Activated CD4-positive, alpha-beta T cell treated with anti-CD3 and anti-CD28 coated beads for 48 hours (primary cell): ENCODE measurements around the gene CERS6.
"Not testable (repeated sequence)": the region's sequence is repeated elsewhere in the genome, so short reads cannot be mapped to it uniquely, and the experiment has no call there.

Experiments
- DNase-seq: peaks from one replicate; pipeline ENCODE4 v3.0.0-alpha.2; 2020

CERS6 gene

GRCh38 chr2:168649562-168649961 lies 193.5 kb downstream of the CERS6 start:
- no peak for DNase-seq

- DNase-seq: no peak
These were observed 194.1 kb downstream of the CERS6 start for GRCh38 chr2:168650139-168650538.

- no peak for DNase-seq
These were observed 194.7 kb downstream of the CERS6 start for GRCh38 chr2:168650781-168651180.

DNA sequence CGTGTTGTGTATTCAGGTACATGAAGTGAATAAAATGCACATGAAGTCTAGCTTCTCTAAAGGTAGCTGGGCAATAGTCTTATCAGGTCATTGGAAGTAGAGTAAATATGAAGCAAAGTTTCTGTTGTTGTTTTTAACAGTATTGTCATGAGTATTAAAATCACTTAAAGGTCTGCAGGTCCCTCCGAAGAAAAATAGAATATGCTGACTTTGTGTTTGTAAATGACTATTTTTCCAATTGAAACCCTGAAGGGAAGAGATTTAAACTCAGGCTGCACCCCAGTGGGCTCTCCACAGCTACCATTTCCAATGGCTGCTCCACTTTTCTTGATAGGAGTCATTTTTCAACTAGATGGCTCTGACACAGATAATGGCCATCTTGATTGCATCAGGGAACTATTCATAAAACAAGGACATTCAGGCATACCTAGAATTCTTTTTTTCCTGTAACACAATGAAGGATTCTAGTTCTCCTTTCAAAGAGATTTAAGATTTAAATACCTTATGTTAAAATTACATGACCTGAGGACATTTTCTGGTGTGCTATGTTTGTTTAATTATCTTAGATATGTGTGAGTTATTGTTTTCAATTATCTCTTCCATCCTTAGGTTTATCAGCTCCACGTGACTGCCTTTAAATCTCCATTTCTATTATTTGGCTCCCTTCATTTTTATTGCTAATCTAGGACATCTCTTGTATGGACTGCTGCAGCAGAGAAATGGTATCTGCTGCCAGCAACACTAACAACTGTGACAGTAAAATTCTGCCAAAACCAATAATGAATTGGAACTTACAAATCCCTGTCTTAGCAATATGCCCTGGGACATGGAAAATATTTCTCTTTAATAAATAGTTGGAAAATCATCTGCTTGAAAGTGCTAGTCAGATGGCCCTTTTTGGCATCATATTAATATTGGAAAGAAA lies 197.2 kb downstream of the CERS6 start:
- DNase-seq: no peak

- no peak for DNase-seq
These were observed 198.6 kb downstream of the CERS6 start for GRCh38 chr2:168654705-168655104.

DNA sequence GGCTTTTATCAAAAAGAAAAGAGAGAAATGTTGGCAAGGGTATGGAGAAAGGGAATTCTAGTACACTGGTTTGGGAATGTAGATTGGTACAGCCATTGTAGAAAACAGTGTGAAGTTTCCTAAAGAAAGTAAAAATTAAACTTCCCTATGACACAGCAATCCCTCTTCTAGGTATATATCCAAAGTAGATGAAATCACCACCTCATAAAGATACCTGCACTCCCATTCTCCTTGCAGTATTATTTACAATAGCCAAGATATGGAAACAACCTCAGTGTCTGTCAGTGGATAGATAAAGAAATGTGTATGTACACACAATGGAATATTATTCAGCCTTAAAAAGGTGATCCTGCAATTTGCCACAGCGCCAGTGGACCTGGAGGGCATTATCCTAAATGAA lies 199.1 kb downstream of the CERS6 start:
- DNase-seq: no peak

DNA sequence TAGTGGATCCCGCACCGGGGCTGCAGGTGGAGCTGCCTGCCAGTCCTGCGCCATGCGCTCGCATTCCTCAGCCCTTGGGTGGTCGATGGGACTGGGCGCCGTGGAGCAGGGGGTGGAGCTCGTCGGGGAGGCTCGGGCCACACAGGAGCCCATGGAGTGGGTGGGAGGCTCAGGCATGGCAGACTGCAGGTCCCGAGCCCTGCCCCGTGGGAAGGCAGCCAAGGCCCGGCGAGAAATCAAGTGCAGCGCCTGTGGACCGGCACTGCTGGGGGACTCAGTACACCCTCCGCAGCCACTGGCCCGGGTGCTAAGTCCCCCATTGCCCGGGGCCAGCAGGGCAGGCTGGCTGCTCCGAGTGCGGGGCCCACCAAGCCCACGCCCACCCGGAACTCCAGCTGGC lies 201.3 kb downstream of the CERS6 start:
- not testable (repeated sequence) for DNase-seq

DNA sequence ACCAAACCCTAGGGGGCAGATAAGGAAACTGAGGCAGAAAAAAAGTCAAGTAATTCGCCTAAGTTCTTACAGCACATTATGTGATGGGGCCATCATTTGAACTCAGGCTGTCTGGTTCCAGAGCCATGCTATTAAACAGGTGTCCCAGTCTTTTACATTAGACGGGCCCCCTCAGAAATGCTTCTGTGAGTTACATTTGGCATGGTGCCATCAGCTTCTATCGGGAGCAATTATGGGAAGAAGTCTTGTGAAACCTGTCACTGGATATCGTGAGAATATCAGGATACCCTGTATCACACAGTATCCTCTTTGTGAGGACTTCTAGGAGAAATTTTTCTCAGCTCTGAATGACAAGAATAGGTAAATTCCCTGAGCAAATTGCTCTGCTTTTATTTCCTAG lies 202.6 kb downstream of the CERS6 start:
- DNase-seq: no peak

GRCh38 chr2:168660870-168661862 lies 205.1 kb downstream of the CERS6 start:
- no peak for DNase-seq

DNA sequence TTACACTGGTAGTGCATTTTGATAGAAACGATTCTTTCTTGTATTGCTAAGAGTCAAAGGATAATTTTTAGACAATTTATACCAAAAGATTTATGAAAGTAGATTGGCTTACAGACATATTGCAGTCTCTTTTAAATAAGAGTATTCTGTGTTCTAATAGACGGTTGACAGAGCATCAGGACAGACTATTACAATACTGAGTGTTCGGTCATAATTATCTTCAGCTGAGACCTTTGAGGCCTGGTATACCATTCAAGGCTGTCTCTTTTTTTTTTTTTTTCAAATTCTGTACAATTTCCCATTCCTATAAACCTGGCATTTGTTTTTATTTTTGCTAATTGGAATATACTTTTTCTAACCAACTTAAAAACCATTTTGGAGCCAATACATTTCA lies 205.8 kb downstream of the CERS6 start:
- DNase-seq: no peak

DNA sequence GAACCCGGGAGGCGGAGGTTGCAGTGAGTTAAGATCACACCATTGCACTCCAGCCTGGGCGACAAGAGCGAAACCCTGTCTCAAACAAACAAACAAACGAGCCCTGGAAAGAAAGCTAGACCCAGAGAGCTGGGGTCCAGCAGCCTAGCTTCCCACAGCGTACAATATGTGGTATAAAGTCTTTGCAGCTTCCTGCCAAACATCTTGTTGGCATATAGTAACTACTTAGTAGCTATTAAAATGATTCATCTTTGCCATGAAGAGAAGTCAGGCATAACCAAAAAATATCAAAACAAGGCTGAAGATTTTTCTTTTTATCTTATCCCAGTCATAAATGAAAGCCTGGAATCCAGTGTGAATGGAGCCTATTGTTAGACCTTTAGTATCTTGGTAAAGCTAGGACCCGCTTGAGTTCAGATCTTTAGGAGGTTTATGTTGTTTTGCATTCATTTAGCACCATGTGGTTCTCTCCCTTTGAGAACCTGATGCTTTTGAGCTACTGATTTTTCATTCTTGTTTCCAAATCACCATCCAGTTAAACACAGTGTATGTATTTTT lies 206.7 kb downstream of the CERS6 start:
- no peak for DNase-seq

DNA sequence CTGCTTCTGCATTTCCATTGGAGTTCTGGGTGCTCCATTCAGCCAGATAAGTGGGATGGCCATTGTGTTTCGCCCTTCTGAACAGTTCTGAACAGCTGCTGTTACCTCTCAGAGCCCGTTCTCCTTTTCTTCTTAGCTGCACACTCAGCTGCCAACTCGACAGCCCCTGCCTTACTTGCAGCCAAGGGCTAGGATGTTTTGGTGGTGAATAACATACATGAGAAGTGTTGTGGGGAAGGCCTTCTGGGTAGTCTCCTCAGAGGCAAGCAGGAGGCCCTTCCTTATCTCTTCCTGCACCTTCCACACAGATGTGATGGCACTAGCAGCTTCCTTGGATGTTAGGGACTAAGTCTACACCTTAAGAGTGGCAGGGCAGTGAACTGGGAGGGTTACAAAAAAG lies 207.9 kb downstream of the CERS6 start:
- no peak for DNase-seq

DNA sequence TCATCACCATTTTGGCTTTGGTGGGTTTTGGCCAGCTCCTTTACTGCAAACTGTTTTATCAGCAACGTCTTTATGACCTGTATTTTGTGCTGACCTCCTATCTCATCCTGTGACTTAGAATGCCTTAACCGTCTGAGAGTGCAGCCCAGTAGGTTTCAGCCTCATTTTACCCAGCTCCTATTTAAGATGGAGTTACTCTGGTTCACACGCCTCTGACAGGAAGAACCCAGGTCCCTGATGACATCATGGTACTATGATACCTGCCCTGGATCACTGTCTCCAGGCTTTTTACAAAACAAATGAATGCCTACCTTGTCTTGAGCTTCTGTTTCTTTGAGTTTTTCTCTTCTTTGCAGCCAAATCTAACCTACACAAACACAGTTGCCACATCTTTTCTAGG lies 208.6 kb downstream of the CERS6 start:
- not testable (repeated sequence) for DNase-seq

- no peak for DNase-seq
These were observed 210.3 kb downstream of the CERS6 start for GRCh38 chr2:168666339-168666738.

GRCh38 chr2:168667156-168667555 lies 211.1 kb downstream of the CERS6 start:
- DNase-seq: no peak

GRCh38 chr2:168669151-168669550 lies 213.1 kb downstream of the CERS6 start:
- DNase-seq: no peak

- no peak for DNase-seq
These were observed 214.4 kb downstream of the CERS6 start for GRCh38 chr2:168670478-168670877.

DNA sequence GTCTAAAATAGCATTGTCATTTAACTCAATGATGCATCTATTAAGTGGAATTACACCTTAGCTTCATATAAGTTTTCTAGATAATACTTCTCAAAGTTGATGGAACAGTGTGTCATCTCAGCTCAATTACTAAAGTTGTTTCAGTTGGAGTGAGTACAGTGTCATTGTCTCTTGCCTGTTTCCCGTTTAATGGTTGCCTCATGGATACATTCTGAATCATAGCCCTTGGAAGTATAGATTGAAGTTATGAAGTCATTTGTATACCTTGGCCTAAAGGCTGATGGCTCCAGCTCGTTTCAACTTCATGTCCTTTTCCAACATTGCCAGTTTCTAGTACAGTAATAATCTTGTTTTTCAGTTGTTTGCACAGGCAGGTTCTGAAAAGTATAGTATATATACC lies 215.9 kb downstream of the CERS6 start:
- no peak for DNase-seq

DNA sequence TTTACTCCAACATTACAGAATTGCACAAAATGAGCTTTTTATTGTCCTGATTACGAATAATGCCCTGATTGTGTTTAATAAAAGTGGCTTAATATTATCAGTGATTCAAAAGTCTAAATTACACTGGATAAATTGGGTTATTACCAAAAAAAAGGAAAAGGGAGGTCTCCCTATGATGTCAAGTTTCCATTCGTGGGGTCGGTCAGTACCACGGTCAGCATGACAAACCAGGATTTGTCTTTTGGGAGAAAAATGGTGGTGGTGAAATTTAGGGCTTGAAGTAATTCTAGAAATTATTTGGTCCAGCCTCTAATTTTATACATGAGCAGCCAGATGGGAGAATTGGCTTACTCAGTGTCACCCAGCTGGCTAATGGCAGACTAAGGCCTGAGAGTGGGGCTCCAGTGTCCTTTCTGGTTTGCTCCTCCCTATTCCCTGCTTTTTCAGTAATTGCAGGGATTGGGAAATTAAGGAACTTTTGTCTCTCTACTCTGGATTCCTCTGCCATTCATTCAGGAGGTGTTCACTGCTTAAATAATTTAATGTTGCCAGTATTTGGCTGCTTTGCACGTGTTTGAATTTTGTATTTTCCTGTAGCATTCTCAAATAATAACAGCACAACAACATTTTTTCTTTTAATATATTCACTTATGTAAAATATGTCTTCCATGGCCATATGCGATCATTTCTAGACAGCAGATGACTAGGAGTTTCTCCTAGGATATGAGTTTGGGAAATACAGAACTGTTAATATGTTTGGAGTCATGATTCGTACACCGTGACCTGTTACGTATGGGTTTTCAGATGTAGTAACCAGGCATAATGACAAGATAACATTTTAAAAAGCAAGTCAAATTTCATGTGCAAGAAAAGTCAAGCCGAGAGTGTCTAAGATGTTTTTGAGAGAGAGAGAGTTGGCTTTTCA lies 217.5 kb downstream of the CERS6 start:
- no peak for DNase-seq

DNA sequence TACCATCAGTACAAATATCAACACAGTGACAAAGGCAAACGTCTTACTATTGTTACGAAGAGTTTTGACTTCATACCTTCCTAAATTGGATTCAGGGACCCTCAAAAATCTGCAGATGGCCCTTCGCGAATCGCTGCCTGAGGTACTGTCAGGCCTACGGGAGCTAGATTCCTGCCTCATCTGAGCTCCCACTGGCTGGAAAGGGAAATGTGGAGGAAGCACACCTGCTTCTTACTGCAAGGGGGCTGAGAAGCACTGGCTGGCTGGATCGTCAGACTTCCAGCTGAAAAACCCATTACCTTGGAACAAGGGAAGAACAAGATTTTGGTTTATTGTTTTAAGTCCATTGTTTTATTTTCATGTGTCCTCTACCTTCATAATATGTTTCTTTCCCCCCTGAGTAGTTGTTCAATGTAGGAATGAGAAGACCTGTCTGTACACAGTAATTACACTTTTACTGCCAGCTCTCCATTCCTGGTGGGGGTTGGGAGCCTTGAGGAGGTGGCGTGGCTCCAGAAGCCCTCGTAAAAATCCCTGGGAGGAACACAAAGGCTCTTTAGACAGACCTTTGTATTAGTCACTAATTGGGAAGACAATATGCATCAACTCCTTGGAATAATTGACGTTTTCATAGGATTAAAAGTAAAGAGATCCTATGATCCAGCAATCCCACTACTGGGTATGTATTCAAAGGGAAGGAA lies 222.2 kb downstream of the CERS6 start:
- no peak for DNase-seq

GRCh38 chr2:168679081-168679480 lies 223.0 kb downstream of the CERS6 start:
- no peak for DNase-seq
